Hematopoietic multipotent progenitor cell (in vitro differentiated cells): ENCODE data around the gene SYT15. TPM values are rescaled to one million over a fixed set of nuclear protein-coding genes. Genes with fewer than 3 reads are reported as not detected.
"Not testable (repeated sequence)": the region's sequence is repeated elsewhere in the genome, so short reads cannot be mapped to it uniquely, and the experiment has no call there.

Source experiments
- DNase-seq, 3 donors: peaks; one replicate each; pipeline ENCODE4 v3.0.0-alpha.2; 2011 to 2015; ENCODE audit warnings: low read depth in 2 of 3, low spot score in 2 of 3
- total RNA-seq: library from RNA; depleted of rRNA; stranded (reverse); fragments of >200 nt; gene quantifications from one replicate; pipeline ENCODE4 v1.2.3, GENCODE V29; 2012

The SYT15 gene
- total RNA-seq, 1 donor, result 0.27 TPM

DNA sequence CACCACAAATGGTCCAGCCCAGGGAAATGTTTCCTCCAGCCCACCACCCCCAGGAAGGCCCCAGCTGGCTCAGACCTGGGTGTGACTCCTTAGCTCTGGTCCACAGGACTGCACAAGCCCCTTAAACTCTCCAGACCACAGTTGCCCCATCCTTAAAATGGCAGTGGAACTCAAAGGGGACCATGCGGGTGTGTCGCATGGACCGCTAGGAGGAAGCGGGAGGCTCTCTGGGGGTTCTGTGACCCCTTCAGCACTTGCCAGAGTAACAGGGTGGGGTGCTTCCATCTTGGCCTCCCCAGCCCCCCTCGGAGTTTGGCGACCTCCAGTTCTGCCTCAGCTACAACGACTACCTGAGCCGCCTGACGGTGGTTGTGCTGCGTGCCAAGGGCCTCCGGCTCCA lies 5.3 kb downstream of the SYT15 start:
- not testable (repeated sequence) for DNase-seq

DNA sequence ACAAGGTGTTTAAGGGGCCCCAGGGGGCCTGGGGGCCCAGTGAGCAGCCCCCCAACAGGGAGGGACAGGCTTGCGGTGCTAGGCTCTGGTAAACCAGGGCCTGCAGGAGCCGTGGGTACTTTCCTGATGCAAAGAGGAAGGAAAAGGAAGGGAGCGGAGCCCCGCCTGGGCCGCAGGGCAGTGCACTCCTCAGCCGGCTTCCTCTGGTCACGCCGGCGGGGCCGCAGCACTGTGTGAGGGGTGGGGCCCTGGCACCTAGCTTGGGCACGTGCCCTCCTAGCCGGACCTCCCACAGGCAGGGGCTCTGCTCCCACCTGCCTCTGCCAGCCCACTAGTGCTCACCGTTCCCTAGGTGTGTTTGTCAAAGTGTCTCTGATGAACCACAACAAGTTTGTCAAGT lies 6.3 kb downstream of the SYT15 start:
- DNase-seq, result not testable (repeated sequence)

DNA sequence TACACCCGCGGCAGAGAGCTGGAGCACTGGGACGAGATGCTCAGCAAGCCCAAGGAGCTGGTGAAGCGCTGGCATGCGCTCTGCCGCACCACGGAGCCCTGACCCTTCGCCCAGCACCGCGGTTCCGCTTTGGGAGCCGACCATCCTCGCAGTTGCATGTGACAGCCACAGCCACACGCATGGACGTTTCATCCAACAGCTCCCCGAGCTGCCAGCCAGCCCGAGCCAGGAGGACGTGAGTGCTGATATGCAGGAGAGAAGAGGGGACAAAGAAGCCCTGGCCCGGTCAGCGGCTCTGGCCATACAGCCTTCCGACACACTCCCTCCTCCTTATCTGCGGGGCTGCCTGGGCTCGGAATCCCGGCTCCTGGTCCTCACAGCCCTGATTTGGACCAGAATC lies 8.6 kb downstream of the SYT15 start:
- not testable (repeated sequence) for DNase-seq

DNA sequence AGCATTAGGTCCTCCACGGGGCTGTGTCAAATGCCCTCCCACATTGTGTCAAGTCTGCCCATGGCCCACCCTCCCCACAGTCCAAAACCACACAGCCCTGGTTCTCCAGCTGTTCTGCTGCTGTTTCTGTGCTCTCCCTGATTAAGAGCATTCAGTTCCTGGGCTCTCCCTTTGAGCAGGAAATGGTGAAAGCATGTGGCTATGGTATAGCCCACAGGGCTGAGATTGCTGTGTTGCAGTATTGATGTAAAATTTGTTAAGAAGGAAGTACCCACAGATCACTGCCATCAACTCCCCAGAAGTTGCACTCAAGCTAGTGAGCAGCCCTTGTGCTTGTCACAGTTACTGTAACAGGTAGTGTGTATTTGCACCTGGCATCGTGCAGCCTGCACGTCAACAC lies 9.3 kb downstream of the SYT15 start:
- DNase-seq, result not testable (repeated sequence)

DNA sequence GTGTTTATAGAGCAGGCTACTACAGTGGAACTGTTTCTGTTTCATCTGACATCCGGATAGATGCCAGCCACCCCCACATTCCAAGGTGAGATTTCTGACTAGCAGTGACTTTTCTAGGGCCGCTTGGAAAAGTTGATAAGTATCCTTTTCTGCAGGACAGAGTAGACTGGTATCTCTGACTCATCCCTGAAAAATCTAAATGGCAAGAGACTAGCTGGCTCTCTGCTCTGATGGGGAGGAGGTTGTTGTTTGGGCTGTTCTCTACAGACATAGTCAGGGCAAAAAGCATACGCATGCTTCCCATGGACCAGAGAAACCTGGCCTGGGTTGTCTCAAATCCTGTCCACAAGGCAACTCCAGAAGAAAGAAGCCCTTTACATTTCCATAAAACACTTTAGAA lies 10.7 kb downstream of the SYT15 start:
- DNase-seq, result not testable (repeated sequence)

DNA sequence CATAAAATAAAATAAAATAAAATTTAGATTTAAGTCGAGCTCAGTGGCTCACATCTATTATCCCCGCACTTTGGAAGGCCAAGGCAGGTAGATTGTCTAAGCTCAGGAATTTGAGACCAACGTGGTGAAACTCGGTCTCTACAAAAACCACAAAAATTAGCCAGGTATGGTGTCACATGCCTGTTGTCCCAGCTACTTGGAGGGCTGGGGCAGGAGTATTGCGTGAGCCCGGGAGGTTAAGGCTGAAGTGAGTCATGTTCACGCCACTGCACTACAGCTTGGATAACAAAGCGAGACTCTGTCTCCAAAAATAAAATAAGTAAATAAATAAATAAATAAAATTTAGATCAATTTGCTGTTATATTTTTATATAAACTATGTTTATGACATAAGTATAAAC lies 12.1 kb downstream of the SYT15 start:
- not testable (repeated sequence) for DNase-seq

DNA sequence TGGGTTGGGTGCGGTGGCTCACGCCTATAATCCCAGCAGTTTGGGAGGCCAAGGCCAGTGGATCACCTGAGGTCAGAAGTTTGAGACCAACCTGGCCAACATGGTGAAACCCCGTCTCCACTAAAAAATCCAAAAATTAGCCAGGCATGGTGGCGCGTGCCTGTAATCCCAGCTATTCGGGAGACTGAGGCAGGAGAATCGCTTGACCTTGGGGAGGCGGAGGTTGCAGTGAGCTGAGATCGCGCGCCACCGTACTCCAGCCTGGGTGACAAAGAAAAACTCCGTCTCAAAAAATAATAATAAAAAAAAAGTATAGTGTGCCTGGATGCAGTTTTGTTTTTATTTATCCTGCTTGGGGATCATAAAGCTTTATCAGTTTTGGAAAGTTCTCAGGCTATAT lies 14.4 kb downstream of the SYT15 start:
- not testable (repeated sequence) for DNase-seq

DNA sequence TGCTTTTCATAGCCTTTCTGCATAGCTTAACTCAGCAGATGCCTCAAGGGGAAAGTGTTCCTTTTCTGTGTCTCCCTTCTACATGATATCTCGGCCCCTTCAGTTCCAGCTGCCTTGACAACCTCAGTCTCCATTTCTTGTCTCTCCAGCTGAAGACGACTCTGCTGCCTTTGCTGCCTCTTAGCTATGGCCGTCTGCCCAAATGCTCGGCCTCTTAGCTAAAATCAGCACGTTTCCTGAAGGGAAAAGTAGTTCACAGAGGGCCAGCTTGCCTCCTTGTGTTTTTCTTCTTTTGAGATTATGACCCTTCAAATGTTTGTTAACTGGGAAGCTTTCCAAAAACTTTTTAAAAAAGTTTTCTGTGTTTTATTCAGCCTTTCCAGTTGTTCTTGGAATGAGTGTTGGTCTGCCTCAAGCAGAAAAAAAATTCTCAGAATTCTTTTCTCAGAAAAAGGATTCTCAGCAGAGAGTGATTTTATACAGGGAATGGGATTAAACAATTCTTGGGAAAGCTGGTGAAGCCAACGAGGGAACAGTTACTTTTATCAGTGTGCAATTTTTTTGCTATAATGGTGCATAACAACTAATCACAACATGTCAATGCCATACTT lies 15.6 kb downstream of the SYT15 start:
- DNase-seq, result not testable (repeated sequence)

DNA sequence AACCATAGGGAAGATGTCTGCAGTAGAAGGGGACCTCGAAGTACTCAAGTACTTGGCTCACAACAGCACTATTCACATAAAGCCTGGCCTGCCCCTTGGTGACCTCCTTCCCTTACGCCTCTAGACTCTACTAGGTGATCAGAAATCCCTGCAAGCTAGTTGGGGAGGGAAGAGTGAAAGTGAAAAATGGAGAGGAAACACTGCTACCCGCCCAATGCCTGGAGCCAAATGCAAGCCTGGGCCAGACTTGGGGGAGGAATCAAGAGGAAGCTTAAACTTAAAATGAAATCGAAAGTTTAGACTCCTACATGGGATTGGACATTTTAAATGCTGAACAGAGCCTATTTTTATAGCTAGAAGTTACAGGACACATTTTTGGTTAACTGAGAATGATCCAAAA lies 17.6 kb downstream of the SYT15 start:
- DNase-seq, result peak in 1 of 3 donors; percentile 27

DNA sequence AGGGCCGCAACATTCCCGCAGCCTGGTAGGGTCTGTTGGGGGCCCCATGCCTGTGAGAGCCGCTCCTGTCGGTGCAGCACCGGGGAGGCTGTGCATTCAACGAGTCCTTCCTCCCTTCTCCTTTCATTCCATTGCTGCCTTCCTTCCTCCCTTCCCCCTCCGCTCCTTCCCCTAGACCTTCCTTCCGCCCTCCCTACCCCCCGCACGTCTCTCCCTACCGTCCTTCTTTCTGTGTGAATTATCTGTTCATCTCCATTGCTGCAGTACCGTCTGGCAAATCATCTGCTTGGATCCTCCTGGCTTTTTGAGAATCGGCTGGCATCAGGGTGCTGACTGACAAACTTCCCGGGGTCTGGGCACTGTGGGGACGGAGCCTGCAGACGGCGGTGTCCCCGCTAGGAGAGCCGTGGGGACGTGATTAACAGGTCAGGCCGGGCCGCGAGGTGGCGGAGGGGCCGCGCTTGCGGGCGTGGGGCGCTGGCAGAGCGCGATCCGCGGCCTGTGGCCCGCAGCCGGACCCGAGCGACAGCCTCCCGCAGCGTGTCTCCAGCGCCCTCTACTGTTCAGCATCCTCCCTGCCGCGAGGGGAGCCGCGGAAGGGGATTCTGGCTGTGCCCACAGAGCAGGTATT lies 18.8 kb downstream of the SYT15 start:
- not testable (repeated sequence) for DNase-seq

DNA sequence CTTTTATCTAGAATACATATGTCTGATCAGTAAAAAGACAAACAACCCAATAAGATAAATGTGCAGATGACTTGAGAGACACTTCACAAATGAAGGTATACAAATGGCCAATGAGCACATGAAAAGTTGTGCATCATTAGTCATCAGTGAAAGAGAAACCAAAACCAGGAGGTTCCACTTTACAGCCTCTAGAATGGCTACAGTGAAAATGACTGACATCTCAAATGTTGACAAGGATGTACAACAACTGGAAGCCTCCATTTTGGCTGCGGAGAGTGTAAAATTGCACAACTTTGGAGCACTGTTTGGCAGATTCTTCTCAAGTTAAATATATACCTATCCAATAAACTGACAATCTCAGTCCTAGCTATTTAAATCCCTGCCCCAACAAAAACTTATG lies 21.6 kb downstream of the SYT15 start:
- not testable (repeated sequence) for DNase-seq

DNA sequence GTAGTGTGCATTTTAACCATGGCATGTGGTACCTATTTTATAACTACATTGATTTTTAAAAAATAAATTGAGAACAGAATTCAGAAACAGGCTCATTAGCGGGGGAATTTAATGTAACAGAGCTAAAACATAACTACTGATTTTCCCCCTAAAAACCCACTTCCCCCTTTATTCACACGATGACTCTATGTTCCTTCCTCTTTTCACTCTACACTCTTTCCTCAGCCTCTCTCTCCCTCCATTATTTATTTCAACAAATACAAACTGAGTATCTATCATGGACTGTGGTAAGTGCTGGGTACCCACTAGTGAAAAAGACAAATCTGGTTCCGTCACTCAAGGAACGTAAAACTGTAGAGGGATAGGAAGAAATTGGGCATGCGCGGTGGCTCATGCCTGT lies 36.6 kb downstream of the SYT15 start:
- not testable (repeated sequence) for DNase-seq

DNA sequence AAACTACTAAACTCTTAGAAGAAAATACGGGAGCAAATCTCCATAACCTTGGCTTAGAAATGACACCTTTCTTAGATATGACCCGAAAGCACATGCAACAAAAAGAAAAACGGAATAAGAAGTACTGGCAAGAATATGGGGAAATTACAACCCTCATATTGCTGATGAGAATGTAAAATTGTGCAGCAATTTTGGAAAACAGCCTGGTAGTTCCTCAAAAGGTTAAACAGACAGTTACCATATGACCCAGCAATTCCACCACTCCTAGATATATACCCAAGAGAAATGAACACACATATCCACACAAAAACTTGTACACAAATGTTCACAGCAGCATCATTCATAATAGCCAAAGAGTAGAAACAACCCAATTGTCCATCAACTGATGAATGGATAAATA lies 37.3 kb downstream of the SYT15 start:
- not testable (repeated sequence) for DNase-seq

DNA sequence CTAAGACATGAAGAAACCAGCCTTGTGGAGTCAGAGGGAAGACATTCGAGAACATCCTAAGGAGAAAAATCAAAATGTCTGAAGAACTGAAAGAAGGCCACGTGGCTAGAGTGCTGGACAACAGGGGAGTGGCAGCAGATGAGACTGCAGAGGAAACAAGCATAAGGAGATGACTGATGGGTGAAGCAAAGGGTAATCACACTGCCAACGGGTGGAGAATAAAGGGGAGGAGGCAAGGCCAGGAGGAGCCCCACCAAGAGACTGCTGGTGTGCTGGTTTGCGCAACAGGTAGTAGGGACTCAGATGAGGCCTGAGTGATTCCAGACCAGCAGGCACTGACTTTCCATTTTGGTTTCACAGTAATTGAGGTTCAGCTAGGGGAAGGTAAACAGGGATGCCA lies 38.2 kb downstream of the SYT15 start:
- DNase-seq, result not testable (repeated sequence)

DNA sequence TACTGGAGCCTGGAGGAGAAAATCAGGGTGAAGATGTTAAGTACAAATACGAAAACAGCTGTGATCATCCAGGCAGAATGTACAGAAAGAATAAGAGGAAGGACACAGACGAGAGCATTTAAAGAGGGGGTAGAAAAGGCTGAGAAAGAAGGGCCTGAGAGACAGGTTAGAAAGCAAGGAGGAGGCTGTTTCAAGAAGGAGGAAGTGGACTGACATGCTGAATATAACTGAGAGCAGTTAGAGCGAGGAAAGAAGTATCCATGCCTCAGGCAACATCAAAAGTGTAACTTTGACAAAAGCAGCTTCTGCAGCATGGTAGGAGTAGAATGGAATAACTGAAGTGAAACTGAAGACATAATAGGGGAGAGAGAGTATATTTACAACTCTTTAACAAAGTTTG lies 39.0 kb downstream of the SYT15 start:
- DNase-seq, result not testable (repeated sequence)

DNA sequence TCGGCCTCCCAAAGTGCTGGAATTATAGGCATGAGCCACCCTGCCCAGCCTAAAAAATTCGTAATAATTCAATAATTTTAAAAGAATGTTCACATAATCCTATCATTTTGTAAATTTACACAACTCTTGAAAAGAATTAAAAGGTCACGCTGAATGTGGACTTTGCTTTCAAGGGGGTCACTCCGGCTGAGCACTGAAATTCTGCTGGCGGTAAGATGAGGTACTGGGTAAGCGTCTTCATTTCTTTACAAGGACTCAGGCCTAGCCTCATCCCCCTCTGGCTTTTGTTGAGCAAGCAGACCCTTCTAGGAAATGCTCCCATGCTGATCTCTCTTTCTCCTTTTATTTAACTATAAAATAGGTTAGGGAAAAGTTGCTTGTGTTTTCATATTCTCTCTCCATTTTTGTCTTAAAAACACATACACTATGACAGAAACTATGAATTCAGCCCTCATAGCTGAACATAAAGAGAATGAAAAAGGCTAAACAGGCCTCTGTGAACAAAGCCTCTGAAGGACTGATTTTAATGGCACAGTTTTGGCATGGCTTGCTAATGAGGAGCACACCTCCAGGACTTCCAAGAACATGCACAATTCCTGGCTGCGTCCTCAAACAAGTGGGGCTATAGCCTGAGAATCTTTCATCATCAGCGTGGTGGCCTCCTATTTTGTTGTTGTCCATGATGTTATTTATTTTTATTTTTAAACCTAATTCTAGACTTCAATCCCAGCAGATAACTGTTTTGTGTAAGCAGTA lies 45.1 kb downstream of the SYT15 start:
- DNase-seq, result not testable (repeated sequence)

DNA sequence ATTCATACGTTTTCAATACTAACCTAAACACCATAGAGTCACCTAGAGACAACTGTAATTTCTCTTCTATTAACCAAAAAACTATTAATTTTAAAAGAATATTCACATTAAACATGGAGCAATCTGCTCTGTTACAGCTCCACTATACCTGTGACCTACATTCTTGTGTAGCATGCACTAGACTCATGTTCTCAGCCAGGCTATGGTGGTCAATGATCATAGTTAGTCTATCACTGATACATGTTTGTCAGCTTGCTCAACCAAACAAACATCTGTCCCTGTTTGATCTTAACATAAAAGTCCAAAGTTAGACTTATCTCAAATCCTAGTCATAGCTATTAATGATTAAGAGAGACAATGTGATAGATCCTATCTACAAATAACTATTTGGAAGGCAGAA lies 50.9 kb downstream of the SYT15 start:
- DNase-seq, result not testable (repeated sequence)

DNA sequence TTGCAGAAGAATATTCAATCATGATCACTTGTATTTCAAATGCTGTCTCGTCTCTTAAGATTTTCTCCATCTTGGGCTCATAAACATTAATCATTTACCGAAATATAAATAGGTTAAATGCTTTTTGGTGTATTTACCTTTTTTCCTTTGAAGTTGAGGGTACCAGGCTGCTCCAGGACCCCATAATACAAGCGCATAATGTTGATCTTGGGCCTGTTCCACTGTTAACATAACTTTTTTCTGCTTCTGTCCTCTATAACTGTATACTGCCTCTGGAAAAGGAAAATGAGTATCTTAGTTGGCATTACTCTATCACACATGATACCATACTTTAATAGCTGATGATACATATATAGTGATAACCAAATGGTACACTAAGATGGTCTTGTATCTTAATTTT lies 51.9 kb downstream of the SYT15 start:
- DNase-seq, result not testable (repeated sequence)

DNA sequence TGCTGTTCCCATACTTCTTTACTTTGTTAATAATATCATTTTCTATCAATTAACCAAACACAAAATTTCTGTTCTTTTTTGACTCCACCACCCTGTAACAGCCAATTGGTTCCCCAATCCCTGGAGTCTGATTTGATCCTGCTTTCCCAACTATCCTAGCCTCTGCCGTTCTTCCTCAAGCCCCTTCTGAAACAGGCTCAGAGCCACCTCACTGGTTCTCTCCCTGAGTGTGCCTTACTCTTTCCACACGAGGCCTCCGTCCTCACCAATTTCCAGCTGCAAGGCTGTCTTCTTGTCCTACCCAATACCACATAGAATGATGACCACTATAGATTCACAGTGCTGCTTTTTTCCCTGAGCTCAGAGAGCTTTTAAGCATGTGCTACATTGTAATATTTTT lies 52.8 kb downstream of the SYT15 start:
- DNase-seq, result not testable (repeated sequence)

DNA sequence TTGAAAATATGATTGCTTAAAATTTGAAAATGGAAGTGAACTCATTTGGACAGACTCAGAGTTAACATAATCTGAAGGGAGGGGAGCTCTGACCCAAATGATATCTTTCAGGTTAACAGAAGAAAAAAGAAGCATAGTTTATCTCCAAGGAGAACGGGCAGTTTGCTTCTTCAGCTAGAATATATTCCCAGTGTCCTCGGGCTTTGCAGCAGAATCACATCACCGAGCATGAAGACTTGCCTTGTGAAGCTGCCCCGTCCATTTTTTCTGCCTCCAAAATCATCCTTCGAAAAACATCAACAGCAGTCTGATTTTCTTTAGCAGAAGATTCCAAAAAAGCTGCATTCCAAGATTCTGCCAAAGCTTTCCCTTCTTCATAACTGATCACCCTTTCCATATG lies 55.8 kb downstream of the SYT15 start:
- not testable (repeated sequence) for DNase-seq

DNA sequence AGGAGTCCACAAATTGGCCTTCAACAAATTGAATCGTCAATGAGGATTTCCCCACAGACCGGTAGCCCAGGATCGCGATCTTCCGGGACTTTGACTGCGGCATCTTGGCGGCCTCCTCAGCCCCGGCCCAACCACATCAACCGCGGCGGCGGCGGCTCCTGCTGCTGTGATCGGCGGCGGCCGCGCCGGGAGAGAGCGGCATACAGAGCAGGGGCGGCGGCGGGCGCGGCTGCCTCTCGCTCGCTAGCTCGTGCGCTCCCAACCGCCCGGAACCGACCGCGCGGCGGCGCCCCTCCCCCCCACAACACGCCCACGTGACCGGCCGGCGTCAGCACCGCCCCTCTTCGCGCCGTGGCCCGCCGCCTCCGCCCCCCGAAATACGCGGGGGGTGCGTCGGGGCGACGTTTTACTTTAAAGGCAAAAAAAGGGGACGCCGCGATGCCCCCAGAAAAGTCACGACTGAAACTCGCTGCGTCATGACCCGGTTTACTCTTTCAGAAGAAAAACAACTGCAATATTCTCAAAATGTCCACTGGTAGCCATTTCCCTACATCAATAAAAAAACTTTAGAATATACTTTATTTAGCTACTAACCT lies 56.5 kb downstream of the SYT15 start:
- not testable (repeated sequence) for DNase-seq
